ENCODE data around the gene PRR15L.

DNA sequence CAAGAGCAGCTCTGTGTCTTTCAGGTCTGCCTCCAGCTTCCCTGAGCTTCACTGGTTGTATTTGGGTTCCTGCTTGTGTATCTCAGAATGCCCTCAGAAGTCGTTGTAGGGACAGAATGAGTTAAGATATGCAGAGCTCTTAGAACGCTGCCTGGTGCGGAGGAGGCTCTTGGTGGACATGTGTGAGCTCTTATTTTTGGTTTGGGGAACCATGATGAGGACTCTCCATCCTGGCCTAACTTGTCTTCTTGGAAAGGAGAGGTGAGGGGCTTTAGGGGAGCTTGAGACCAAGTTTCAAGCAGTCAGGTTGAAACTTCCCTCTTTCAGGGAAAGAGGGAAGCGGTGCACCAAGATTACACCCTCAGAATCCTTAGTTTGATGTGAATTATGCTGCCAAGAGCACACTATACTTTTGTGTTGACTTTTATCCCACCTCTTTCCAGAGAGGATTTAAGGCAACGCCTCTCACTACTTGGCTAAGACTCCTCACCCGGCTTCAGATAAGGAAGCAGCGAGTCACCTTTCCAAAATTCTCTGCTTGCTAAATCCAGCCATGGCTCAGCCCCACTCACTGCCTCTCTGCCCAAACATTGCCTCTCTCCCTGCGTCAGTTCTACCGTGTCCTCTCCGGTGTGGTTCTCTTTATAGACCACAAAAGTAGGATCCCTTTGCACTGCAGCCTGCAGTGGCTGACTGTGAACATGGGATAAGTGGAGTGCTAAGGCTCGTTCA, 26.0 kb upstream of the PRR15L start:
- TF ChIP-seq, protein P1, sequence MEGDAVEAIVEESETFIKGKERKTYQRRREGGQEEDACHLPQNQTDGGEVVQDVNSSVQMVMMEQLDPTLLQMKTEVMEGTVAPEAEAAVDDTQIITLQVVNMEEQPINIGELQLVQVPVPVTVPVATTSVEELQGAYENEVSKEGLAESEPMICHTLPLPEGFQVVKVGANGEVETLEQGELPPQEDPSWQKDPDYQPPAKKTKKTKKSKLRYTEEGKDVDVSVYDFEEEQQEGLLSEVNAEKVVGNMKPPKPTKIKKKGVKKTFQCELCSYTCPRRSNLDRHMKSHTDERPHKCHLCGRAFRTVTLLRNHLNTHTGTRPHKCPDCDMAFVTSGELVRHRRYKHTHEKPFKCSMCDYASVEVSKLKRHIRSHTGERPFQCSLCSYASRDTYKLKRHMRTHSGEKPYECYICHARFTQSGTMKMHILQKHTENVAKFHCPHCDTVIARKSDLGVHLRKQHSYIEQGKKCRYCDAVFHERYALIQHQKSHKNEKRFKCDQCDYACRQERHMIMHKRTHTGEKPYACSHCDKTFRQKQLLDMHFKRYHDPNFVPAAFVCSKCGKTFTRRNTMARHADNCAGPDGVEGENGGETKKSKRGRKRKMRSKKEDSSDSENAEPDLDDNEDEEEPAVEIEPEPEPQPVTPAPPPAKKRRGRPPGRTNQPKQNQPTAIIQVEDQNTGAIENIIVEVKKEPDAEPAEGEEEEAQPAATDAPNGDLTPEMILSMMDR (IDR thresholded peaks at IDR 0.05), result no peak
- TF ChIP-seq EZH2 (IDR thresholded peaks at IDR 0.05; ENCODE audit: borderline replicate concordance, insufficient read depth, low read depth, low read length, poor library complexity, severe bottlenecking), result no peak

Measured in B cell (primary cell).